HFFc6 (cell line): ENCODE data around the gene ACVR1B. TPM values are rescaled to one million over a fixed set of nuclear protein-coding genes. Genes with fewer than 3 reads are reported as not detected.

Experiments
- DNase-seq: peaks from one replicate; pipeline ENCODE4 v3.0.0-alpha.2; 2018
- H3K27ac Mint-ChIP-seq: 2 replicates; pipeline ENCODE4 v1.8.0; 2020; ENCODE audit warnings: mild to moderate bottlenecking, mixed read lengths
- H3K27me3 Mint-ChIP-seq: 2 replicates; pipeline ENCODE4 v1.8.0; 2021; ENCODE audit warnings: mild to moderate bottlenecking, moderate library complexity, mixed read lengths; ENCODE audit not compliant: insufficient read depth
- H3K36me3 Mint-ChIP-seq: 2 replicates; pipeline ENCODE4 v1.8.0; 2021; ENCODE audit warnings: low read depth, mixed read lengths
- H3K4me1 Mint-ChIP-seq: 2 replicates; pipeline ENCODE4 v1.8.0; 2020; ENCODE audit warnings: low read depth, mixed read lengths
- H3K4me3 Mint-ChIP-seq: 2 replicates; pipeline ENCODE4 v1.8.0; 2020; ENCODE audit warnings: mild to moderate bottlenecking, moderate library complexity, mixed read lengths
- H3K9me3 Mint-ChIP-seq: 2 replicates; pipeline ENCODE4 v1.8.0; 2020; ENCODE audit warnings: mild to moderate bottlenecking, mixed read lengths
- CTCF ChIP-seq: fragments of 200-600 bp; sonication (generic); IDR thresholded peaks from 2 replicates; pipeline ENCODE4 v1.5.0; 2021; ENCODE audit warnings: antibody characterized with exemption, mild to moderate bottlenecking
- total RNA-seq, 6 experiments: library from RNA; stranded (reverse); fragmentation: NEBNext Ultra II Directional; extraction: Animal tissue kit (Norgen Biotek cat#: 25700); gene quantifications; 2 replicates in 1 of 6; 3 replicates in 5 of 6; pipeline ENCODE4 v1.2.3, GENCODE V29; 2021

ACVR1B gene
- total RNA-seq, 6 experiments from 2014 or later, result 13.1 to 15.2 (median 14.0) TPM

GRCh38 chr12:51954561-51955361, 3.3 kb downstream of the ACVR1B start:
- Mint-ChIP-seq H3K27me3 (peaks cover 3% of the 10 kb centered on the region; the same call in 1 of the 2 replicates), H3K36me3 (no peaks in the 10 kb centered on the region; the same call in 1 of the 2 replicates), H3K4me1 (peaks cover 51% of the 10 kb centered on the region), H3K27ac (no peak overlapping the region), H3K9me3 (no peaks in the 10 kb centered on the region), H3K4me3 (no peak overlapping the region)
- DNase-seq, result no peak
- TF ChIP-seq CTCF, result no peak

- TF ChIP-seq CTCF, result no peak
- Mint-ChIP-seq H3K36me3 (no peaks in the 10 kb centered on the region; the same call in 1 of the 2 replicates), H3K27ac (no peak overlapping the region), H3K4me3 (no peak overlapping the region), H3K4me1 (peaks cover 46% of the 10 kb centered on the region), H3K9me3 (no peaks in the 10 kb centered on the region), H3K27me3 (peaks cover 3% of the 10 kb centered on the region; the same call in 1 of the 2 replicates)
- DNase-seq, result no peak
Observed at GRCh38 chr12:51955702-51956101, 4.2 kb downstream of the ACVR1B start.

GRCh38 chr12:51958542-51958941, 7.0 kb downstream of the ACVR1B start:
- DNase-seq, result no peak
- no peaks in the 10 kb centered on the region for H3K9me3 Mint-ChIP-seq
- no peaks in the 10 kb centered on the region; the same call in 1 of the 2 replicates for H3K36me3 Mint-ChIP-seq
- no peak for TF ChIP-seq CTCF
- no peak overlapping the region for H3K27ac Mint-ChIP-seq
- H3K27me3 Mint-ChIP-seq, result no peaks in the 10 kb centered on the region; the same call in 1 of the 2 replicates
- H3K4me1 Mint-ChIP-seq, result peaks cover 33% of the 10 kb centered on the region
- no peak overlapping the region for H3K4me3 Mint-ChIP-seq

GRCh38 chr12:51959211-51959610, 7.7 kb downstream of the ACVR1B start:
- H3K4me3 Mint-ChIP-seq, result no peak overlapping the region
- H3K27me3 Mint-ChIP-seq, result no peaks in the 10 kb centered on the region; the same call in 1 of the 2 replicates
- no peak for TF ChIP-seq CTCF
- DNase-seq, result no peak
- no peaks in the 10 kb centered on the region for H3K9me3 Mint-ChIP-seq
- H3K4me1 Mint-ChIP-seq, result peaks cover 26% of the 10 kb centered on the region
- H3K36me3 Mint-ChIP-seq, result peaks cover 5% of the 10 kb centered on the region; the same call in 1 of the 2 replicates
- H3K27ac Mint-ChIP-seq, result no peak overlapping the region

DNA sequence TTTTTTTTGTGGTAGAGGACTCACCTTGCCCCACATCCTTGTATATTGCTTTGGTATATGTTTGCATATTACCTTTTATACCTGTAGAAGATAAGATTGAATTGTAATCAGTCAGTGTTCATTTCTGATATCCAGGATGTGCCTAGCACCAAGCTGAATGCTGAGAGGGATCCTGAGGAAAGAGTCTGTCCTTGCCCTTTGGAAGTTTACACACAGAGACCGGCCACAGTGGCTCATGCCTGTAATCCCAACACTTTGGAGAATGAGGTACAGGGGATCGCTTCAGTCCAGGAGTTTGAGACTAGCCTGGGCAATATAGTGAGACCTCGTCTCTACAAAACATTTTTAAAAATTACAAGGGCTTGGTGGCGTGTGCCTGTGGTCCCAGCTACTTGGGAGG, 8.4 kb downstream of the ACVR1B start:
- Mint-ChIP-seq H3K9me3 (no peaks in the 10 kb centered on the region), H3K4me3 (no peak overlapping the region), H3K36me3 (peaks cover 10% of the 10 kb centered on the region; the same call in 1 of the 2 replicates), H3K27ac (no peak overlapping the region), H3K4me1 (peaks cover 19% of the 10 kb centered on the region), H3K27me3 (no peaks in the 10 kb centered on the region; the same call in 1 of the 2 replicates)
- DNase-seq, result no peak
- TF ChIP-seq CTCF, result no peak
